Endothelial cell of umbilical vein (primary cell): ENCODE data around the gene MTG1. TPM values are rescaled to one million over a fixed set of nuclear protein-coding genes. Genes with fewer than 3 reads are reported as not detected.

ENCODE experiments used
- BruUV-seq: library from RNA; stranded (reverse); fragments of 400-500 nt; replicated peaks from 2 replicates; lab custom pipeline; 2021; lab: Mats Ljungman, UMichigan
- CTCF ChIA-PET: fragments of 300-600, 350-600 bp; sonication (Branson Sonifier 250); formaldehyde crosslinking; loops from one replicate; lab custom pipeline; 2021; ENCODE audit warnings: antibody characterized with exemption, inconsistent platforms; lab: Charles Lee
- POLR2A ChIA-PET: fragments of 300-600, 350-600 bp; sonication (Branson Sonifier 250); formaldehyde crosslinking; loops from one replicate; lab custom pipeline; 2021; ENCODE audit warnings: antibody characterized with exemption, inconsistent platforms; lab: Charles Lee
- DNase-seq: peaks from one replicate; pipeline ENCODE4 v3.0.0-alpha.2; 2011; ENCODE audit warnings: low read depth, low spot score
- FAIRE-seq: peaks from 2 replicates; lab custom pipeline; 2011; peaks lifted over from hg19 to GRCh38; lab: Jason Lieb, UNC
- H2AFZ ChIP-seq: 2 replicates; pipeline ENCODE4 v1.6.0; 2012; ENCODE audit warnings: low read depth, low read length, control low read depth, inconsistent platforms
- H3K27ac ChIP-seq: 2 replicates; pipeline ENCODE4 v1.5.1; 2011; ENCODE audit warnings: low read depth, mild to moderate bottlenecking, control low read depth, low read length, moderate library complexity; ENCODE audit not compliant: insufficient read depth
- H3K27me3 ChIP-seq, 2 experiments: 2 replicates each; pipeline versions ENCODE4 v1.6.0 to v1.6.1; 2011; ENCODE audit warnings: low read length in 2 of 2, mixed read lengths in 1 of 2; ENCODE audit not compliant: control insufficient read depth in 2 of 2, insufficient read depth in 2 of 2
- H3K36me3 ChIP-seq, 2 experiments: 2 replicates in 1 of 2; 3 replicates in 1 of 2; pipeline ENCODE4 v1.5.1; 2011; ENCODE audit warnings: low read length in 2 of 2, mild to moderate bottlenecking in 1 of 2, moderate library complexity in 1 of 2; ENCODE audit not compliant: control insufficient read depth in 2 of 2, insufficient read depth in 2 of 2; ENCODE audit errors: extremely low read depth in 1 of 2
- H3K4me1 ChIP-seq: 3 replicates; pipeline ENCODE4 v1.5.1; 2011; ENCODE audit warnings: mild to moderate bottlenecking, low read length; ENCODE audit not compliant: control insufficient read depth, insufficient read depth; ENCODE audit errors: extremely low read depth
- H3K4me2 ChIP-seq: 2 replicates; pipeline ENCODE4 v1.6.1; 2011; ENCODE audit warnings: low read length, control low read depth, mixed read lengths; ENCODE audit not compliant: insufficient read depth
- H3K4me3 ChIP-seq, 3 experiments: fragments of 200-600 bp in 1 of 3; sonication (generic), shearing (Covaris generic) in 1 of 3; replicated peaks in 1 of 3; 2 replicates each; pipeline ENCODE4 v1.5.1; 2011 to 2016; ENCODE audit warnings: control low read depth in 3 of 3, low read length in 3 of 3, mild to moderate bottlenecking in 2 of 3, inconsistent platforms in 1 of 3, low read depth in 1 of 3, moderate library complexity in 1 of 3; ENCODE audit not compliant: insufficient read depth in 1 of 3
- H3K79me2 ChIP-seq: 2 replicates; pipeline ENCODE4 v1.6.0; 2012; ENCODE audit warnings: low read length, inconsistent platforms; ENCODE audit not compliant: control insufficient read depth, insufficient read depth
- H3K9ac ChIP-seq: replicated peaks from 2 replicates; pipeline ENCODE3; 2011; ENCODE audit warnings: low read length, control low read depth; ENCODE audit not compliant: insufficient read depth; ENCODE audit errors: extremely low read depth
- H3K9me1 ChIP-seq: replicated peaks from 3 replicates; pipeline ENCODE4 v1.6.0; 2011; ENCODE audit warnings: mild to moderate bottlenecking, low read length; ENCODE audit not compliant: control insufficient read depth, insufficient read depth; ENCODE audit errors: extremely low read depth
- H3K9me3 ChIP-seq: replicated peaks from 2 replicates; pipeline ENCODE4 v1.5.1; 2012; ENCODE audit warnings: low read length, inconsistent platforms; ENCODE audit not compliant: control insufficient read depth, insufficient read depth
- H4K20me1 ChIP-seq: replicated peaks from 2 replicates; pipeline ENCODE3; 2011; ENCODE audit warnings: mild to moderate bottlenecking, low read length; ENCODE audit not compliant: control insufficient read depth, insufficient read depth; ENCODE audit errors: extremely low read depth
- CTCF ChIP-seq, 2 donors: IDR thresholded peaks; 1 replicate in 1 of 2; 2 replicates in 1 of 2; pipeline ENCODE4 v1.5.1; 2011; ENCODE audit warnings: low read length in 2 of 2, mild to moderate bottlenecking in 2 of 2, moderate library complexity in 2 of 2, control low read depth in 1 of 2, inconsistent platforms in 1 of 2, low read depth in 1 of 2; ENCODE audit not compliant: insufficient read depth in 1 of 2; ENCODE audit errors: extremely low read depth in 1 of 2
- EZH2 ChIP-seq: IDR thresholded peaks from 2 replicates; pipeline ENCODE4 v1.6.1; 2012; ENCODE audit warnings: borderline replicate concordance, low read depth, mild to moderate bottlenecking, moderate library complexity, low read length, inconsistent platforms; ENCODE audit not compliant: severe bottlenecking
- GATA2 ChIP-seq: IDR thresholded peaks from 2 replicates; pipeline ENCODE4 v1.7.0; 2011; ENCODE audit warnings: low read depth, mild to moderate bottlenecking, moderate library complexity, mixed read lengths, low read length; ENCODE audit not compliant: insufficient read length, insufficient read depth
- JUN ChIP-seq: IDR thresholded peaks from 2 replicates; pipeline ENCODE4 v1.6.1; 2011; ENCODE audit warnings: borderline replicate concordance, low read depth; ENCODE audit not compliant: insufficient read length, insufficient read depth
- MAX ChIP-seq: IDR thresholded peaks from 2 replicates; pipeline ENCODE4 v1.6.1; 2011; ENCODE audit not compliant: insufficient read depth, insufficient read length
- MYC ChIP-seq: IDR thresholded peaks from one replicate; pipeline ENCODE4 v1.6.1; 2011; ENCODE audit warnings: mild to moderate bottlenecking, low read depth, low read length
- POLR2A ChIP-seq: IDR thresholded peaks from 2 replicates; pipeline ENCODE4 v1.6.1; 2012; ENCODE audit warnings: low read depth, mild to moderate bottlenecking, control low read depth, low read length
- POLR2AphosphoS5 ChIP-seq: IDR thresholded peaks from 2 replicates; pipeline ENCODE4 v1.6.1; 2012; ENCODE audit warnings: low read depth, mild to moderate bottlenecking, control low read depth, low read length, moderate library complexity; ENCODE audit not compliant: insufficient read depth
- dilution Hi-C: fragments of 300-500 bp; cut with MboI; formaldehyde crosslinking; loops from one replicate; pipeline ENCODE4 v1.15.0; 2019; ENCODE audit warnings: low sequenced_read_pairs; ENCODE audit not compliant: extremely low pct_ligation_motif_present
- intact Hi-C: fragments of 100-400 bp; cut with micrococcal nuclease; formaldehyde crosslinking; loops from one replicate; pipeline ENCODE4 v1.10.0; 2022
- polyA plus RNA-seq, 4 experiments: library from polyadenylated mRNA; depleted of rRNA in 3 of 4; stranded (reverse) in 3 of 4; unstranded in 1 of 4; fragments of >200 nt; gene quantifications; 2 replicates each; pipeline versions ENCODE4 v1.2.1 to v1.2.3, GENCODE V29; 2011 to 2012; ENCODE audit warnings: missing spikeins in 1 of 4
- total RNA-seq: library from RNA; stranded (reverse); gene quantifications from 2 replicates; pipeline ENCODE4 v1.2.3, GENCODE V29; 2021

The MTG1 gene
- total and polyA plus RNA-seq, 2 donors (not counting 3 experiments of a cell fraction or from before 2014, with no cell fraction given), result 66.5 to 91.6 TPM

GRCh38 chr10:133393401-133394063, 425 bp upstream of the MTG1 start:
- H3K4me2 ChIP-seq, result peak overlapping the region; percentile 73
- H3K9ac ChIP-seq, result peak overlapping the region; percentile 76
- H4K20me1 ChIP-seq, result no peaks in the 10 kb centered on the region
- no peaks in the 10 kb centered on the region for H3K27me3 ChIP-seq
- dilution Hi-C loops (no loop called here), intact Hi-C loops (loop anchor here (1.0 to 5.0 kb wide), 4 partner anchors 15 to 86 kb away; partner anchors contain the start of genes ECHS1, TUBGCP2 and ZNF511)
- peak overlapping the region in 2 of 3 experiments; percentile 25 to 83 for H3K4me3 ChIP-seq
- peak overlapping the region; percentile 45 for H2AFZ ChIP-seq
- FAIRE-seq (no peak), DNase-seq (no peak)
- ChIA-PET POLR2A (no interaction called here), CTCF (no interaction called here)
- no peak overlapping the region for H3K27ac ChIP-seq
- H3K9me3 ChIP-seq, result no peaks in the 10 kb centered on the region
- peaks cover 3 to 5% of the 10 kb centered on the region in 2 experiments for H3K36me3 ChIP-seq
- peaks cover 9% of the 10 kb centered on the region for H3K4me1 ChIP-seq
- peaks cover 31% of the 10 kb centered on the region for H3K79me2 ChIP-seq
- BruUV-seq, result no TSS peak
- TF ChIP-seq POLR2A, result no peak
- no peak for TF ChIP-seq CTCF (IDR thresholded peaks at IDR 0.05; ENCODE audit: extremely low read depth in 1 of 2, insufficient read depth in 1 of 2, low read depth in 1 of 2, low read length in 2 of 2)
- no peak for TF ChIP-seq MAX
- no peak for TF ChIP-seq MYC
- TF ChIP-seq JUN, result no peak
- no peak for TF ChIP-seq EZH2
- TF ChIP-seq GATA2, result no peak
- no peak for TF ChIP-seq POLR2AphosphoS5
- H3K9me1 ChIP-seq, result no peaks in the 10 kb centered on the region
